CD4-positive, alpha-beta T cell treated with Interleukin-17A for 1 hour (primary cell): ENCODE results near the gene CEP97.

Experiments
- DNase-seq: peaks from one replicate; pipeline ENCODE4 v3.0.0-alpha.2; 2020

CEP97 gene

DNA sequence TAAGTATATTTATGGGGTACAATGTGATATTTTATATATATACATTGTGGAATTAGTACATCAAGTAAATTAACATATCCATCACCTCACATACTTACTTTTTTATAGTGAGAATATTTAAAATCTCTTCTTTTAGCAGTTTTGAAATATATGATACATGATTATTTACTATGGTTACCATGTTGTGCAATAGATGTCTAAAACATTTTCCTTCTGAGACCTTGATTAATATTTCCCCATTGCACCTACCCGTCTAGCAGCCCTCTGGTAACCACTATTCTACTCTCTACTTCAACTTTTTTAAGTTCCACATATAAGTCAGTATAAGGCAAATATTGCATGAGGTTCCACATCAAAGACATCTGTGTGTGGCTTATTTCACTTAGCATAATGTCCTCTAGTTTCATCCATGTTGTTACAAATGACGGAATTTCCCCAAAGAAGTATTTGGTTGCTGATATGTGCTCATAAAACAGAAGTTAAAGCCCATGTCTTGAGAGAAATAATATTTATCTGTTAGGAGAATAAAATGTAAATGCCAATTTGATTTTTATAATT is 95.3 kb downstream of the CEP97 start:
- peak; percentile 20 for DNase-seq
